GM19372 (cell line): ENCODE data around the gene DMWD.
"Not testable (repeated sequence)": the region's sequence is repeated elsewhere in the genome, so short reads cannot be mapped to it uniquely, and the experiment has no call there.

Source experiments
- ATAC-seq: cut with Tn5 transposase; IDR thresholded peaks from one replicate; pipeline ENCODE4 v1.9.1; 2021; ENCODE audit warnings: mild to moderate bottlenecking, low read depth, moderate library complexity; ENCODE audit not compliant: unreplicated experiment

Gene DMWD

DNA sequence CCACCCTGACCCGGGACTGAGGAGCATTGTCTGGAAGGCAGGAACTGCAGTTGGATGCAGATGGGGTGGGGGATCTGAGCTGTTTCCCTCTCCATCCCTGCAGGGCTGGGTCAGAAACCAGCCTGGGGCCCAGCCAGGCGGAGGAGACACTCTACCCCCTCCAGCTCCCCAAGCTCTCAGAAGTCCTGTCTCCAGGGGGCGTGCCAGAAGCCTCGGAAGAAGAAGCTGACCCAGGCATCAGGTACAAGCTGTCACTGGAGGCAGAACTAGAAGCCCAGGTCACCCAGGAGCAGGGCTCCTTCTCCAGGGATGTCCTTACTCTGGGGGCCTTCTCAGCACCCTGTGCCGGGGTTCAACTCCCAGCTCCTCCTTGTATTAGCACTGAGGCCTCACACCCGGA is 39.1 kb downstream of the DMWD start:
- no peak for ATAC-seq

DNA sequence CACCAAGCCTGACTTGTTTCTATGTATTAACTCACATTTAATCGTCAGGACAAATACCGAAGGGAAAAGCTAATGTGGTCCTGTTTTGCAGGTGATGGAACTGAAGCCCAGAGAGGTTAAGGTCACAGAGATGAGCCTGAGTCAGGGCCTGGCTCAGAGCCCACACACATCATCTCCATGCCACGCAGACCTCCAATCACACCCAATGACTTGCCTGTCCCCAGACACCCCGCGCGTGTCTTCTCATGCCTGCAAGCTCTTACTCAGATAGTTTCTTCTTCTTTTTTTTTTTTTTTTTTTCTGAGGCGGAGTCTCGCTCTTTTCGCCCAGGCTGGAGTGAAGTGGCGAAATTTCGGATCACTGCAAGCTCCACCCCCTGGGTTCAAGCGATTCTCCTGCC is 40.0 kb downstream of the DMWD start:
- ATAC-seq: no peak

DNA sequence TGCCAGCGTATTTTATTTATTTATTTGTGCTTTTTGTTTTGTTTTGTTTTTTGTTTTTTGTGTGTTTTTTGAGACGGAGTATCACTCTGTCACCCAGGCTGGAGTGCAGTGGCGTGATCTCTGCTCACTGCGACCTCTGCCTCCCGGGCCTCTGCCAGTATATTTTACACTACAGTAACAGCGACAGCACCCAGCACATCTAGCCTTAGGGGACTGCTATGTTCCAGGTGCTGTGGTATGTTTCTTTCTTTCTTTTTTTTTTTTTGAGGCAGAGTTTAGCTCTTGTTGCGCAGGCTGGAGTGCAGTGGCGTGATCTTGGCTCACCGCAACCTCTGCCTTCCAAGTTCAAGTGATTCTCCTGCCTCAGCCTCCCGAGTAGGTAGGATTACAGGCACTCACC is 41.2 kb downstream of the DMWD start:
- not testable (repeated sequence) for ATAC-seq

DNA sequence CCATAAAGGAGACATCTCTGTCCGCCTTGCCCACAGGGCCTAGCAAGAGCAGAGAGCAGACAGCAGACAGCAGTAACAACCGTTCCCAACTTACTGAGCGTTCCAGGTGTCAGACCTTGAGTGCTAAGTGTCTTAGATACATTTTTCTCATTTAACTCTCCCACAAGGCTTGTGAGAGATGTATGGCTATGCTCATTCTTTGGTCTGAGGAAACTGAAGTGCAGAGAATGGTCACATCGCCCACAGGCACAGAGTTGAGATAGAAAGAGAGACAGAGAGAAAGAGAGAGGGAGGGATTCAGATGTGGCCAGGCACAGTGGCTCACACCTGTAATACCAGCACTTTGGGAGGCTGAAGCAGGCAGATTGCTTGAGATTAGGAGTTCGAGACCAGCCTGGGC is 45.1 kb downstream of the DMWD start:
- ATAC-seq: no peak

DNA sequence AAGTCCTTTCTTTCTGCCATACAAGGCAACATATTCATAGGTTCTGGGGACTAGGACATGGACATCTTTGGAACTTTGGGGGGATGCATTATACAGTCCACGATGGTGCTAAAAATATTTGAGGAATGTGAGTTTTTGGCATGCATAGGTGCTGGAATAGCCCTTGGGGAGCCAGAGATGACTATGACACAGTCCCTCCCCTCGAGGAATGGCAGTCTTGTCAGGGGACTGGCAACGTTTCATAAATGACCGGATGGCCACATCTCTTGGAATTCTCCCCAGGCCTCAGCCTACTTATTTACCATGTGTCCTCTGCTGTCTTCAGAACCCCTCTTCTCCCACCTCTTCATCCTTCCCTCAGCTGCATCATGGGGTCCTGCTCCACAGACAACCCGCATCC is 45.8 kb downstream of the DMWD start:
- no peak for ATAC-seq

DNA sequence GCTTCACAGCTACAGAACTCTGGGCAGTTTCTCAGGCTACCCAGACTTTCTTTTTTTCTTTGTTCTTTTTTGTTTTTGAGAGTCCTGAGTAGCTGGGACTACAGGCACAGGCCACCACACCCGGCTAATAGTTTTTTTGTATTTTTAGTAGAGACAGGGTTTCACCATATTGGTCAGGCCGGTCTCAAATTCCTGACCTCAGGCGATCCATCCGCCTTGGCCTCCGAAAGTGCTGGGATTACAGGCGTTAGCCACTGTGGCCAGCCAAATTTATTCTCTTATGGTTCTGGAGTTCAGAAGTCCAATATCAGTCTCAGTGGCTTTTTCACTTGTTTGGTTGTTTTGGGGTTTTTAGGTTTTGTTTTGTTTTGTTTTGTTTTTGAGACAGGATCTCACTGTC is 47.0 kb downstream of the DMWD start:
- ATAC-seq: no peak

DNA sequence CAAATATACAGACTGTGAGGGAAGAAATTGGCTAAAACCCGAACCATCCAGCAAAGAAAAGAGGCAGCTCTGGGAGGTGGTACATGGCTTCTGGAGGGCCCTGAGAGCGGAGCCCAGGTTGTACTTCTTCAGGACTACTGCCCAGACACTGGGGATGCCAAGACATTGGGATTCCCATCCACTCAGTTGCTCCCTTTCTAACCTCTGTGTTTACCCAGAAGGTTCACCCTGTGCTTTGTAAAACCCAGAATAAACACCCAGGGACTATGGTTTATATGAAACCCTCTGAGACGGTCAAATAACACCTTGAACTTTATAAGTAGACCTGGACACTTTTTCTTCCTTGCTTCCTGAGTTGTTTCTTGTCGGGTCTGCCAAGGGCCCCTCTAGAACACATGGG is 49.7 kb downstream of the DMWD start:
- no peak for ATAC-seq

DNA sequence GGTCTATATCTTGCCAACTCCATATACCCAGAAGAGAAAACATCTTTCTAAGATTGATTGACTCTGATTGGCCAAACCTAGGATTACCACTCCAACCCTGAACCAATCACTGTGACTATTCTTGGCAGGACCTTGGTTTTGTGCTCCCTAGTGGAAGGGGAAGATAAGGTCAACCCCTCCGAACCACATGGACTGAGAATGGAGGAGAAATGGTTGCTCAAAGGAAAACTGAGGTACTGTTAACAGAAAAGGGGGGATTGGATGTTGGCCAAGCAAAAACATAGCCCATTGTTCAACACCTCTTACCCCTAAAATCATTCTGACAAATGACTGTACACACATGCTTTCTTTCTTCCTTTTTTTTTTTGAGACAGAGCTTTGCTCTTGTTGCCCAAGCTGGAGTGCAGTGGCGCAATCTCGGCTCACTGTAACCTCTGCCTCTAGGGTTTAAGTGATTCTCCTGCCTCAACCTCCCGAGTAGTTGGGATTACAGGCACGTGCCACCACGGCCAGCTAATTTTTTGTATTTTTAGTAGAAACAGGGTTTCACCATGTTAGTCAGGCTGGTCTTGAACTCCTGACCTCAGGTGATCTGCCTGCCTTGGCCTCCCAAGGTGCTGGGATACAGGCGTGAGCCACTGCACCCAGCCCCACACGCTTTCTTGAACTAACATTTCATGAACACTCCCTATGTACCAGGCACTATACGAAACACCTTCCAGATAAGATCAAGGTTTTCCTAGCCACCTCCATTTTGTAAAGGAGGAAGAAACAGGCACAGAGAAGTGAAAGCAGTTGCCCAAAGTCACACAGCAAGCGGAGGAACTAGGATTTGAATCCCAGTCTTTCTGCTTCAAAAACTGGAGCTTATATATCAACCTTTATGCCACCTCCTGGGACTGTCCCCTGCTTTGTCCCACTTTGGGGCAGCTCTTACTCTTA is 52.9 kb downstream of the DMWD start:
- ATAC-seq: no peak

DNA sequence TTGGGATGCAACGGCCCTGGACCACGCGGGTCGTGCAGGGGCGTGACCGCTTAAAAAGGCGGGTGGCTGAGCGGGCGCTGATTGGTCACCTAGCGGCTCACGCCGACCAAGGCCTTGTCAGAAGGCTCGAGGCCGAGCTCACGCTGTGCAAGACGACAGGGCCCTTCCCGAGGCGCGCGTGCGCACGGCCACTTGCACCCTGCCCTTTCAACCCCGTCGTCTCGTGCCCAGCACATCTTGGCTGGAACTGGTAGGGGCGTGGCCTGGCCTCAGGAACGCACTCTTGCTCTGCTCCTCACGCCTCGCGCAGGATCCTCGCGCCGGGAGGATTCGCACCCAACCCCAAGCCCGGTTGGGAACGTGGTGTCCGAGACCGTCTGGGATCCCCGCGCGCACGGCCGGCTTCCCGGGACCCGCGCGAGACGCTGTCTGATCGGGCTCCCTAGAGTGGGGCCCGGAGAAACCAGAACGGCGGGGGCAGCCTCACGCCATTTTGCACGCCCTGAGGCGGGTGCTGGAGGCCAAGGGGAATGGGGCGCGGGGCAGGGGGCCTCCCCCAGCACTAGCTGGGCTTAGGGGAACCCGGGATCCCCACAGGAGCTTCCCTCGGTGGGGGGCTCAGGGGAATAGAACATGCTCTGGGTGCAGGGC is 59.4 kb downstream of the DMWD start, which contains the start of gene MEIOSIN:
MEIOSIN (plus strand) TSS at position 280 of the 651 bp plus-strand sequence. CDS start 1,938 bp downstream, outside the sequence.
- no peak for ATAC-seq
